HG03097 (cell line): ENCODE measurements around the gene WEE1.
A peak's percentile ranks its signal among the peaks of the same experiment; 100 is the strongest.

Experiments
- ATAC-seq: cut with Tn5 transposase; IDR thresholded peaks from one replicate; pipeline ENCODE4 v1.9.1; 2021; ENCODE audit not compliant: unreplicated experiment, low FRiP score

Gene WEE1

GRCh38 chr11:9565822-9566560 is 7.5 kb upstream of the WEE1 start:
- peak; percentile 74 for ATAC-seq

GRCh38 chr11:9566561-9567063 is 6.9 kb upstream of the WEE1 start:
- no peak for ATAC-seq

- no peak for ATAC-seq
These were observed 6.1 kb upstream of the WEE1 start for GRCh38 chr11:9567401-9567800.

- ATAC-seq = no peak
These were observed 5.2 kb upstream of the WEE1 start for GRCh38 chr11:9568161-9568853.

GRCh38 chr11:9568854-9569587 is 4.4 kb upstream of the WEE1 start:
- no peak for ATAC-seq

GRCh38 chr11:9569588-9570164 is 3.8 kb upstream of the WEE1 start:
- no peak for ATAC-seq

GRCh38 chr11:9570313-9571025 is 3.0 kb upstream of the WEE1 start:
- ATAC-seq = no peak

GRCh38 chr11:9571071-9571762 is 2.3 kb upstream of the WEE1 start:
- ATAC-seq = no peak

GRCh38 chr11:9571763-9572115 is 1.7 kb upstream of the WEE1 start:
- no peak for ATAC-seq

- peak; percentile 14 for ATAC-seq
These were observed 528 bp downstream of the WEE1 start for GRCh38 chr11:9573775-9574621.

GRCh38 chr11:9574622-9575259 is 1.3 kb downstream of the WEE1 start:
- ATAC-seq = no peak

- ATAC-seq = no peak
These were observed 2.1 kb downstream of the WEE1 start for GRCh38 chr11:9575260-9576240.

GRCh38 chr11:9576701-9577381 is 3.4 kb downstream of the WEE1 start:
- no peak for ATAC-seq

- ATAC-seq = no peak
These were observed 4.1 kb downstream of the WEE1 start for GRCh38 chr11:9577556-9577955.

- no peak for ATAC-seq
These were observed 7.4 kb downstream of the WEE1 start for GRCh38 chr11:9580894-9581293.

- no peak for ATAC-seq
These were observed 8.2 kb downstream of the WEE1 start for GRCh38 chr11:9581556-9582161.
